Retinal pigment epithelial cell (primary cell): ENCODE results near the gene JPH2.
"Not testable (repeated sequence)": the region's sequence is repeated elsewhere in the genome, so short reads cannot be mapped to it uniquely, and the experiment has no call there.

Experiments used
- DNase-seq: peaks from one replicate; pipeline ENCODE4 v3.0.0-alpha.2; 2010; ENCODE audit warnings: low read depth
- H3K4me3 ChIP-seq: 2 replicates; pipeline ENCODE4 v1.5.1; 2011; ENCODE audit warnings: mild to moderate bottlenecking, low read length, control low read depth, moderate library complexity
- CTCF ChIP-seq: conservative IDR thresholded peaks from 2 replicates; pipeline ENCODE4 v1.5.1; 2011; ENCODE audit warnings: low read depth, low read length, control low read depth, inconsistent platforms

The JPH2 gene

DNA sequence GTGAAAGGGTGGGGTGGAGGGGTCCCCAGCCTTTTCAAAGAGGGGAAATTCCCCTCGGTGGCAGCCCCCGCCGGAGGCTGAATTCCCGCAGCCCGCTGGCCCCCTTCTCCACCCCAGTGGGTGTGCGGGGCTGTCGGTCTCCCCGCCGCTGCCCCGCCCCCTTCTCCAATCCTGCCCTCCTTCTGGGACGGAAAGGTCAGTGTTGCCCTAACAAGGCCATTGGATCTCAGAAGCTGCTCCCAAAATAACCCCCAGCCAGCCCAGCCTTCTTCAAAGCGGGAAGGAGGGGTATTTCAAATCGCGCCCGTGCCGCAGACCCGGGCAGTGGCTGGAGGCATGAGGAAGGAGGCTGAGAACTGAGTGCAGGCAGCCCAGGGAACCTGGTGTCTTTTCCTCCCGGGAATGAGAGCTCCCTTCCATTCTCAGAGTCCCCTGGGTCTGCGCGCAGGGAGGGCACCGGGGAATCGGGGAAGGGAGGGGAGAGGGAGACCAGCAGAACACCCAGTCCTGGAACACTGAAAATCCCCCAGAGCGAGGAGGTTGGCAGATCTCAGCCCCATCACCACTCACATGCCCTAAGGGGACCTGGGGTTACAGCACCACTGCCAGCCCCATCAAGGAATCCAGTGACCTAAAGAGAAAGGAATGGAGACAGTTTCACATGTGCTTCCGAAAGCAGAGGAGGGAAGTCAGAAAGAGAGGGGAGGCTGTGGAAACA lies at the start of gene JPH2:
Gene JPH2, minus strand, starts transcription at position 135 of the 718 bp plus-strand sequence. CDS start 483 bp downstream, outside the sequence.
- peak within 1 kb of the TSS; percentile 55 for H3K4me3 ChIP-seq
- no peak for DNase-seq

GRCh38 chr20:44235702-44236101 lies 48.7 kb upstream of the JPH2 start:
- no peak for TF ChIP-seq CTCF
- no peak for DNase-seq
- no peak overlapping the region for H3K4me3 ChIP-seq

More for the DNA sequence above, at the start of gene JPH2:
- no peak for TF ChIP-seq CTCF

DNA sequence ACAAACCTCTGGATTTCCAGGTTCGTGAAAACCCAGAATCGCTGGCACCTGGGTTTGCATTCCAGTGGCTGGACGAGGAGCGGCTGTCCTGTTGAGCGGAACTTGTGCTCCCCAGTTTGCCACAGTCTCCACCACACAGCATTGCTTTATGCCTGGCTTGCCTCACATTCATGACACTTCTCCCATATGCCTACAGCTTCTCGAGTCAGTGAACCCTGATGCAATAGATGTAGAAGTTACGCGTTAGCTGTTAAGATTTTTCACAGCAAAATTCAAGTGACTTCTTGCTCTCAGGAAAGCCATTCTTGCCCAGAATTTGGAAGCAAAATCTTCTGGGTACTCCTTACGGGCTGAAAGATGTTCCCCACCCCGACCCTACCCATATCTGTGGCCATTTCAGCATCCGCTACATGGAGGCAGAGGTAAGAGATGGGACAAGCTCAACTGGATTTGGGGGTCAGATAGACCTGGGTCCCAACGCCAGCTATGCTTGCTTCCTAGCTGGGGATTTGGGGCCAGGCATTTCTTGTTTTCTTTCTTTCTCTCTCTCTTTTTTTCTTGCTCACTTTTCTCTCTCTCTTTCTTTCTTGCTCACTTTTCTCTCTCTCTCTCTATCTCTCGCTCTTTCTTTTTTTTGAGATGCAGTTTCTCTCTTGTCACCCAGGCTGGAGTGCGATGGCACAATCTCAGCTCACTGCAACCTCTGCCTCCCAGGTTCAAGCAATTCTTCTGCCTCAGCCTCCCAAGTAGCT lies 47.8 kb upstream of the JPH2 start:
- no peak overlapping the region for H3K4me3 ChIP-seq
- no peak for TF ChIP-seq CTCF
- DNase-seq: no peak

GRCh38 chr20:44233436-44234016 lies 46.5 kb upstream of the JPH2 start:
- no peak for DNase-seq
- no peak for TF ChIP-seq CTCF
- no peak overlapping the region for H3K4me3 ChIP-seq

DNA sequence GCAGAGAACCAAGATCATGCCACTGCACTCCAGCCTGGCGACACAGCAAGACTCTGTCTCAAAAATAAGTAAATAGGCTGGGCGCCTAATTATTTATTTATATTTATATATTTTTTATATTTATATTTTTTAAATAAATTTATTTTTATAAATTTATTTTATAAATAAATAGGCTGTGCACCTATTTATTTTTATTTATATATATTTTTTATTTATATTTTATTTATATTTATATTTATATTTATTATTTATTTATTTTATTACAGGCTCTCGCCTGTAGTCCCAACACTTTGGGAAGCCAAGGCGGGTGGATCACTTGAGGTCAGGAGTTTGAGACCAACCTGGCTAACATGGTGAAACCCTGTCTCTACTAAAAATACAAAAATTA lies 45.5 kb upstream of the JPH2 start:
- H3K4me3 ChIP-seq, DNase-seq: not testable (repeated sequence)

- no peak for TF ChIP-seq CTCF
- no peak overlapping the region for H3K4me3 ChIP-seq
- DNase-seq: no peak
Observed at GRCh38 chr20:44231713-44232468, 44.9 kb upstream of the JPH2 start.

- DNase-seq: no peak
- no peak overlapping the region for H3K4me3 ChIP-seq
- TF ChIP-seq CTCF: no peak
Observed at GRCh38 chr20:44231193-44231592, 44.2 kb upstream of the JPH2 start.
